Tibial nerve (tissue), 3 donors: ENCODE results near the gene PBRM1.

ENCODE experiments used
- POLR2A ChIP-seq, 2 donors: fragments of 450-650 bp; IDR thresholded peaks; one replicate each; pipeline ENCODE4 v1.6.1; 2017; ENCODE audit warnings: antibody characterized with exemption in 2 of 2, mild to moderate bottlenecking in 2 of 2, moderate library complexity in 2 of 2
- TF ChIP-seq, protein P1 (sequence below), 5 experiments: fragments of 200-600 bp in 3 of 5; fragments of 450-650 bp in 2 of 5; sonication (generic) in 3 of 5; IDR thresholded peaks; one replicate each; pipeline ENCODE4 v1.5.1; 2016 to 2019; ENCODE audit warnings: antibody characterized with exemption in 5 of 5, mild to moderate bottlenecking in 3 of 5, moderate library complexity in 2 of 5

DNA sequence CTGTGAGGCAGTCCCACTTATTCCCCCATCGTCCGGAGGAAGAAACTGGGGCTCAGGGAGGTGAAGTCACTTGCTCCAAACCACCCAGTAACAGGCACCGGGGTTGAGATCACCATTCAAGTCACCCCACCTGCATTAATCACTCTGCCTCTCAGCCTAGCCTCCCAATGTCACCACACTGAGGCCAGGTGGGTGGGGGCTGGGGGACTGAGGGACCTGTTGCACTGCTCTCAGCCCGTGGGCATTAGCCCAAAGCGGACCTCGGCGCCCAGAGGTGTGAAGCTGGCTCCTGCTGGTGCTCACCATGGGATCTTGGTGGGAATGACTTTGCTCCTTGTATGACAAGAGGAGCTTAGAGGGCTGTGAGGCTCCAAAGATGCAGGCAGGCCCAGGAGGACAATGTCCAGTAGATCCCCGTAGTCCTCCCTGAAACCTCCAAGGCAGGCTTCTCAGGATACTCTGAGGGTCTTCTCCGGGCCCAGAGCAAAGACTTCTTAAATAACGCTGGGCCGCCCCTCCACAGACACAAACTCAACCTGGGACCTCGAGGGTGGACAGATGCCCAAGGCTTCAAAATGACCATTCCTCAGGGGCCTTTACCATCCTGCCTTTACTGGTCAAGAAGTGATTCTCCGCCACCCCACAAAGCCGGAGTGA, 153.7 kb downstream of the PBRM1 start:
- TF ChIP-seq POLR2A (IDR thresholded peaks at IDR 0.05): no peak
- TF ChIP-seq, protein P1, sequence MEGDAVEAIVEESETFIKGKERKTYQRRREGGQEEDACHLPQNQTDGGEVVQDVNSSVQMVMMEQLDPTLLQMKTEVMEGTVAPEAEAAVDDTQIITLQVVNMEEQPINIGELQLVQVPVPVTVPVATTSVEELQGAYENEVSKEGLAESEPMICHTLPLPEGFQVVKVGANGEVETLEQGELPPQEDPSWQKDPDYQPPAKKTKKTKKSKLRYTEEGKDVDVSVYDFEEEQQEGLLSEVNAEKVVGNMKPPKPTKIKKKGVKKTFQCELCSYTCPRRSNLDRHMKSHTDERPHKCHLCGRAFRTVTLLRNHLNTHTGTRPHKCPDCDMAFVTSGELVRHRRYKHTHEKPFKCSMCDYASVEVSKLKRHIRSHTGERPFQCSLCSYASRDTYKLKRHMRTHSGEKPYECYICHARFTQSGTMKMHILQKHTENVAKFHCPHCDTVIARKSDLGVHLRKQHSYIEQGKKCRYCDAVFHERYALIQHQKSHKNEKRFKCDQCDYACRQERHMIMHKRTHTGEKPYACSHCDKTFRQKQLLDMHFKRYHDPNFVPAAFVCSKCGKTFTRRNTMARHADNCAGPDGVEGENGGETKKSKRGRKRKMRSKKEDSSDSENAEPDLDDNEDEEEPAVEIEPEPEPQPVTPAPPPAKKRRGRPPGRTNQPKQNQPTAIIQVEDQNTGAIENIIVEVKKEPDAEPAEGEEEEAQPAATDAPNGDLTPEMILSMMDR (IDR thresholded peaks at IDR 0.05): no peak
